ENCODE results near the gene MMGT1. TPM values are rescaled to one million over a fixed set of nuclear protein-coding genes. Genes with fewer than 3 reads are reported as not detected.
A peak's percentile ranks its signal among the peaks of the same experiment; 100 is the strongest.
"Not testable (repeated sequence)": the region's sequence is repeated elsewhere in the genome, so short reads cannot be mapped to it uniquely, and the experiment has no call there.

MMGT1 gene
- total RNA-seq, 5 donors from 2014 or later (not counting 1 experiment from before 2014, with no cell fraction given): 21.1 to 27.7 (median 23.5) TPM

- no peaks in the 10 kb centered on the region for H3K4me1 Mint-ChIP-seq
- H3K4me1 ChIP-seq (ENCODE audit: control insufficient read depth in 1 of 2, extremely low read depth in 1 of 2, insufficient read depth in 2 of 2, low read length in 2 of 2): no peaks in the 10 kb centered on the region
- H3K36me3 Mint-ChIP-seq: peaks cover 4% of the 10 kb centered on the region
- H3K27ac Mint-ChIP-seq: no peak overlapping the region
- ChIA-PET CTCF (no interaction called here), POLR2A (no interaction called here)
- no peak overlapping the region for H3K4me3 ChIP-seq (ENCODE audit: control insufficient read depth in 1 of 2, extremely low read depth in 1 of 2, low read length in 1 of 2)
- no peaks in the 10 kb centered on the region for H3K9me3 Mint-ChIP-seq
- no peaks in the 10 kb centered on the region for H3K36me3 ChIP-seq (ENCODE audit: control insufficient read depth in 2 of 2, extremely low read depth in 1 of 2, insufficient read depth in 1 of 2, low read length in 1 of 2)
- DNase-seq (no peak), ATAC-seq (replicated peaks in 1 of 4) (no peak)
- H3K9me3 ChIP-seq: no peaks in the 10 kb centered on the region
- H3K27me3 ChIP-seq (replicated peaks in 1 of 2; ENCODE audit: control insufficient read depth in 2 of 2, extremely low read depth in 1 of 2, insufficient read depth in 2 of 2, low read length in 1 of 2): no peaks in the 10 kb centered on the region
- H3K27me3 Mint-ChIP-seq: peaks cover 0 to 13% of the 10 kb centered on the region in 2 donors
- WGBS (ENCODE audit: insufficient coverage): 92% methylated on average over 3 of the region's 4 CpGs
- H3K27ac ChIP-seq (ENCODE audit: low read length): no peak overlapping the region
- no peak overlapping the region for H3K4me3 Mint-ChIP-seq
Observed at GRCh38 chrX:135951291-135951690, 22.5 kb downstream of the MMGT1 start.

- peaks cover 0 to 3% (median 0%) of the 10 kb centered on the region in 3 donors for H3K9me3 Mint-ChIP-seq
Observed at GRCh38 chrX:135944486-135944885, 29.3 kb downstream of the MMGT1 start.

GRCh38 chrX:135931644-135932487 is 41.9 kb downstream of the MMGT1 start:
- H3K4me3 Mint-ChIP-seq: no peak overlapping the region
- ATAC-seq (replicated peaks in 1 of 4) (peak in 2 of 4 experiments; percentile 42 to 52), DNase-seq (peak in 27 of 35 experiments; percentile 1 to 44 (median 17))
- H3K27ac ChIP-seq (ENCODE audit: low read length): no peak overlapping the region
- H3K4me3 ChIP-seq (ENCODE audit: control insufficient read depth in 1 of 2, extremely low read depth in 1 of 2, low read length in 1 of 2): no peak overlapping the region
- no peaks in the 10 kb centered on the region for H3K36me3 Mint-ChIP-seq
- WGBS (ENCODE audit: insufficient coverage): no CpG with 5 or more reads among the region's 19 CpGs
- H3K9me3 Mint-ChIP-seq: no peaks in the 10 kb centered on the region
- peaks cover 0 to 2% of the 10 kb centered on the region in 2 experiments for H3K27me3 ChIP-seq (replicated peaks in 1 of 2; ENCODE audit: control insufficient read depth in 2 of 2, extremely low read depth in 1 of 2, insufficient read depth in 2 of 2, low read length in 1 of 2)
- H3K4me1 Mint-ChIP-seq: no peaks in the 10 kb centered on the region
- CTCF ChIA-PET: interaction anchor here (0.6 to 1.6 kb wide), 4 partner anchors 12 to 430 kb away, joined by 3 read pairs; no protein-coding TSS in a partner anchor
- H3K27ac Mint-ChIP-seq: no peak overlapping the region
- H3K27me3 Mint-ChIP-seq: peaks cover 2 to 16% of the 10 kb centered on the region in 2 donors
- no peaks in the 10 kb centered on the region for H3K4me1 ChIP-seq (ENCODE audit: control insufficient read depth in 1 of 2, extremely low read depth in 1 of 2, insufficient read depth in 2 of 2, low read length in 2 of 2)
- no peaks in the 10 kb centered on the region for H3K36me3 ChIP-seq (ENCODE audit: control insufficient read depth in 2 of 2, extremely low read depth in 1 of 2, insufficient read depth in 1 of 2, low read length in 1 of 2)
- POLR2A ChIA-PET: no interaction called here
- no peaks in the 10 kb centered on the region for H3K9me3 ChIP-seq

More at GRCh38 chrX:135944486-135944885, 29.3 kb downstream of the MMGT1 start:
- Histone ChIP-seq H3K27me3 (replicated peaks in 1 of 2; ENCODE audit: control insufficient read depth in 2 of 2, extremely low read depth in 1 of 2, insufficient read depth in 2 of 2, low read length in 1 of 2) (no peaks in the 10 kb centered on the region), H3K4me3 (ENCODE audit: control insufficient read depth in 1 of 2, extremely low read depth in 1 of 2, low read length in 1 of 2) (no peak overlapping the region), H3K27ac (ENCODE audit: low read length) (no peak overlapping the region), H3K4me1 (ENCODE audit: control insufficient read depth in 1 of 2, extremely low read depth in 1 of 2, insufficient read depth in 2 of 2, low read length in 2 of 2) (no peaks in the 10 kb centered on the region), H3K9me3 (no peaks in the 10 kb centered on the region), H3K36me3 (ENCODE audit: control insufficient read depth in 2 of 2, extremely low read depth in 1 of 2, insufficient read depth in 1 of 2, low read length in 1 of 2) (no peaks in the 10 kb centered on the region)
- DNase-seq (no peak), ATAC-seq (replicated peaks in 1 of 4) (no peak)
- WGBS (ENCODE audit: insufficient coverage): no CpG with 5 or more reads among the region's 2 CpGs
- no peaks in the 10 kb centered on the region for H3K4me1 Mint-ChIP-seq
- no peak overlapping the region for H3K27ac Mint-ChIP-seq
- peaks cover 16% of the 10 kb centered on the region for H3K36me3 Mint-ChIP-seq
- no peak overlapping the region for H3K4me3 Mint-ChIP-seq
- ChIA-PET CTCF (no interaction called here), POLR2A (no interaction called here)
- peaks cover 0 to 20% of the 10 kb centered on the region in 2 donors for H3K27me3 Mint-ChIP-seq

- CTCF ChIA-PET: no interaction called here
- no CpG with 5 or more reads among the region's 2 CpGs for WGBS (ENCODE audit: insufficient coverage)
- Histone ChIP-seq H3K36me3 (ENCODE audit: control insufficient read depth in 2 of 2, extremely low read depth in 1 of 2, insufficient read depth in 1 of 2, low read length in 1 of 2) (no peaks in the 10 kb centered on the region), H3K27me3 (replicated peaks in 1 of 2; ENCODE audit: control insufficient read depth in 2 of 2, extremely low read depth in 1 of 2, insufficient read depth in 2 of 2, low read length in 1 of 2) (peaks cover 0 to 2% of the 10 kb centered on the region in 2 experiments), H3K27ac (ENCODE audit: low read length) (no peak overlapping the region), H3K4me1 (ENCODE audit: control insufficient read depth in 1 of 2, extremely low read depth in 1 of 2, insufficient read depth in 2 of 2, low read length in 2 of 2) (no peaks in the 10 kb centered on the region), H3K4me3 (ENCODE audit: control insufficient read depth in 1 of 2, extremely low read depth in 1 of 2, low read length in 1 of 2) (no peak overlapping the region), H3K9me3 (no peaks in the 10 kb centered on the region)
- Mint-ChIP-seq H3K9me3 (no peaks in the 10 kb centered on the region), H3K4me1 (no peaks in the 10 kb centered on the region), H3K4me3 (no peak overlapping the region), H3K36me3 (no peaks in the 10 kb centered on the region), H3K27ac (no peak overlapping the region), H3K27me3 (peaks cover 2 to 17% of the 10 kb centered on the region in 2 donors)
- no peak for ATAC-seq (replicated peaks in 1 of 4)
- DNase-seq: no peak
- POLR2A ChIA-PET: no interaction called here
Observed at GRCh38 chrX:135927897-135928296, 45.9 kb downstream of the MMGT1 start.

- Mint-ChIP-seq H3K36me3 (no peaks in the 10 kb centered on the region), H3K4me1 (no peaks in the 10 kb centered on the region), H3K27ac (no peak overlapping the region), H3K9me3 (no peaks in the 10 kb centered on the region), H3K4me3 (no peak overlapping the region), H3K27me3 (peaks cover 2 to 34% of the 10 kb centered on the region in 2 donors)
- Histone ChIP-seq H3K27ac (ENCODE audit: low read length) (no peak overlapping the region), H3K9me3 (no peaks in the 10 kb centered on the region), H3K36me3 (ENCODE audit: control insufficient read depth in 2 of 2, extremely low read depth in 1 of 2, insufficient read depth in 1 of 2, low read length in 1 of 2) (no peaks in the 10 kb centered on the region), H3K27me3 (replicated peaks in 1 of 2; ENCODE audit: control insufficient read depth in 2 of 2, extremely low read depth in 1 of 2, insufficient read depth in 2 of 2, low read length in 1 of 2) (no peaks in the 10 kb centered on the region), H3K4me3 (ENCODE audit: control insufficient read depth in 1 of 2, extremely low read depth in 1 of 2, low read length in 1 of 2) (no peak overlapping the region), H3K4me1 (ENCODE audit: control insufficient read depth in 1 of 2, extremely low read depth in 1 of 2, insufficient read depth in 2 of 2, low read length in 2 of 2) (no peaks in the 10 kb centered on the region)
- no peak for ATAC-seq (replicated peaks in 1 of 4)
- CTCF ChIA-PET: no interaction called here
- DNase-seq: peak in 1 of 35 experiments; percentile 0
- POLR2A ChIA-PET: no interaction called here
- WGBS (ENCODE audit: insufficient coverage): 92% methylated on average over 2 of the region's 5 CpGs
Observed at GRCh38 chrX:135923353-135923752, 50.4 kb downstream of the MMGT1 start.

GRCh38 chrX:135920516-135920915 is 53.3 kb downstream of the MMGT1 start:
- H3K9me3 Mint-ChIP-seq; POLR2A ChIA-PET; H3K36me3 ChIP-seq (ENCODE audit: control insufficient read depth in 2 of 2, extremely low read depth in 1 of 2, insufficient read depth in 1 of 2, low read length in 1 of 2); H3K36me3 Mint-ChIP-seq; H3K27ac Mint-ChIP-seq; H3K4me1 Mint-ChIP-seq; H3K27ac ChIP-seq (ENCODE audit: low read length); H3K4me3 ChIP-seq (ENCODE audit: control insufficient read depth in 1 of 2, extremely low read depth in 1 of 2, low read length in 1 of 2); ATAC-seq (replicated peaks in 1 of 4); H3K27me3 ChIP-seq (replicated peaks in 1 of 2; ENCODE audit: control insufficient read depth in 2 of 2, extremely low read depth in 1 of 2, insufficient read depth in 2 of 2, low read length in 1 of 2); DNase-seq; H3K9me3 ChIP-seq; H3K4me3 Mint-ChIP-seq; H3K4me1 ChIP-seq (ENCODE audit: control insufficient read depth in 1 of 2, extremely low read depth in 1 of 2, insufficient read depth in 2 of 2, low read length in 2 of 2): not testable (repeated sequence)
- WGBS (ENCODE audit: insufficient coverage): no CpG with 5 or more reads among the region's 1 CpG
- CTCF ChIA-PET: interaction anchor here in 1 of 2 donors (1.1 to 1.4 kb wide), 2 partner anchors 9 to 11 kb away, joined by 3 to 4 read pairs; no protein-coding TSS in a partner anchor
- peaks cover 0 to 47% of the 10 kb centered on the region in 2 donors for H3K27me3 Mint-ChIP-seq
